ENCODE measurements around the gene ALKBH5.
A peak's percentile ranks its signal among the peaks of the same experiment; 100 is the strongest.

Gene ALKBH5

DNA sequence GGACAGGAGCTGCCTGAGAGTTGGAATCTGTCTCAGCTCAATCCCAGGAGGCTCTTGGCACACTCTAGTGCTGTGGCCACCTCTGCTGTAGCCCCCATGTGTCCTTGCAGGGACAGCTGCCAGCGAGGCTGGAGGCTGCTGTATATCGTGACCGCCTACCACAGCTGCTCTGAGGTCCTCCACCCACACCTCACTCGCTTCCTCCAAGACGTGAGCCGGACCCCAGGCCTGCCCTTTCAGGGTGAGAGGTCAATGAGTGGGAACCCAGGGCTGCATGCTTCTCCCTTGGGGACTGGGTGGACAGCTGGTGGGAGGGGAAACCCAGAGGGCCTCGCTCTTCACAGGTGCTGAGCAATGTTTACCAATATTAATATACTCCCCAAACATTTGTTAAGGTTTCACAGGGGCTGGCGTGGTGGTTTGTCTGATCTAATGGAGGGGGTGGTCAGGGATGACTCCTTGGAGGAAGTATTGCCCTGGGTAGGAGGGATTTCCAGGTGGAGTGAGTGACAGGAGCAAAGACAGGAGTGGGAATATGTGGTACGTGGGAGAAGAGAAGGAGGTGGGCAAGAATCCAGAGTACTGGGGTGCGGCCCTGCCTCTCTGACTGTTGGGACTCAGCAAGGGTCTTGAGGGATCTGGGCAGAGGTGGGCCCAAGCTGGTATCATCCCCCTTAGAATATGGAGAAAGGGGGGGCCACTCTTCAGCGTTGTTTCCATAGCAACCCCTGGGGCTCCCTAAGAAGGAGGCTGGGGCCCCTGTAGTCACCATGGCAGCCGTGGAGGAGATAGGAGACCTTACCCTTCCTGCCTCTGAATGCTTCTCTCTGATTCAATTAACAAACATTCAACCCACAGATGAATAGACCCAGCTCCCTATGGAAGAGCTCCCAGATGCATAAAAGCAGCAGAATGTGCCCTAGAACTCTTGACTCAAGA lies 22.2 kb upstream of the ALKBH5 start:
- in situ Hi-C loops (cut with HindIII; ENCODE audit: low pct_unique_long_range_greater_than_20kb, low sequenced_read_pairs) = no loop called here
- no peak for TF ChIP-seq JUND (IDR thresholded peaks at IDR 0.05; ENCODE audit: low read depth)
- no peak for DNase-seq (ENCODE audit: low read depth in 1 of 2, low spot score in 1 of 2)

DNA sequence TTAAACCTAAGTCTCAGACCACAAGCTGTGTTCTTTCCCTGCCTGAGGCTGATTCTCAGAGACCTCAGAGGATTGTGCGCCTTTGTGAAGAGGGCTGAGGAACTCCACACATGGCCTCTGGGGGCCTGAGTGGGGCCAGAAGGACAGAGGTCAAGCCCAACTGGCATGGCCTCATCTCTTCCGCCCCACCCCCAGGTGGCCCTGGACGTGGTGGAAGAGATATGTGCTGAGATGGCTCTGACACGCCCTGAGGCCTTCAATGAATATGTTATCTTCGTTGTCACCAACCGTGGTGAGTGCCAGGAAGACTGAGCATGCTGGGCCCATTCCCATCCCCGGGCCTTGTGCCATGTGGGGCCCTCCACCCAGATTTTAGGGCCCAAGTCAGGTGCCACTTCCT lies 20.1 kb upstream of the ALKBH5 start:
- TF ChIP-seq JUND (IDR thresholded peaks at IDR 0.05; ENCODE audit: low read depth) = no peak
- in situ Hi-C loops (cut with HindIII; ENCODE audit: low pct_unique_long_range_greater_than_20kb, low sequenced_read_pairs) = no loop called here
- DNase-seq (ENCODE audit: low read depth in 1 of 2, low spot score in 1 of 2) = no peak

DNA sequence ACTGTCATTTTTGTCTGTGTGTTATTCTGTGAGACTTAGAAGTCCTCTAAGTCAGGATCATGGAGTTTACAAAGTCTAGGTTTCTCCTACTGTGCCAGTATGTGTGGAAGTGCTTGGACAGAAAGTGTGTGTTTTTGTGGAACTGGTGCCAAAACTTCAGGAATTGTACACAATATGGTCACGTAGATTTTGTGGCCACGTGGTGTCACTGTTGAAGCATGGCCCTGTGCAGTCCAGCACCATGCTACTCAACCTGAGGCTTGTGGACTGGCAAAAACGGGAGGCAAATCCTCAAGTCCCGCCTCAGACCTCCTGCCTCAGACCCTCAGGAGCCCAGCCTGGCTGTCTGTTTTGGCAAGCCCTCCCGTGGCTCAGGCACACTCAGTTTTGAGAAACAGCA lies 16.7 kb upstream of the ALKBH5 start:
- in situ Hi-C loops (cut with HindIII; ENCODE audit: low pct_unique_long_range_greater_than_20kb, low sequenced_read_pairs) = no loop called here
- no peak for TF ChIP-seq JUND (IDR thresholded peaks at IDR 0.05; ENCODE audit: low read depth)

DNA sequence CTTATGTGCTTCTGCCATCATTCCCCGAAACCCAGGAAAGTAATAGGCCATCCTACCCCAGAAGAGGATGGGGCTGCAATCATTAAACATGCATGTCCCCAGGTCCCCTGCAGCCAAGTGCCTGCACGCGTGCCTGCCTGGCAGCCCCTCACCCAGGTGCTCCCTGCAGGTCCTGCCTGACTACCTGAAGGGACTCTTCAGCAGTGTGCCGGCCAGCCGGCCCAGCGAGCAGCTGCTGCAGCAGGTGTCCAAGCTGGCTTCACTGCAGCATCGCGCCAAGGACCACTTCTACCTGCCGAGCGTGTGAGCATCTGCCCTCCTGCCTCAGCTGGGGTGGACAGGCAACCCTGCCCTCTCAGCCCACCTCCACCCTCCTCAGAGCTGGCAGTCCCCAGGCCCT lies 16.2 kb upstream of the ALKBH5 start:
- DNase-seq (ENCODE audit: low read depth in 1 of 2, low spot score in 1 of 2) = no peak
- TF ChIP-seq JUND (IDR thresholded peaks at IDR 0.05; ENCODE audit: low read depth) = no peak
- in situ Hi-C loops (cut with HindIII; ENCODE audit: low pct_unique_long_range_greater_than_20kb, low sequenced_read_pairs) = no loop called here

More for the DNA sequence above, 16.7 kb upstream of the ALKBH5 start:
- DNase-seq (ENCODE audit: low read depth in 1 of 2, low spot score in 1 of 2) = peak in 1 of 2 experiments; percentile 53

DNA sequence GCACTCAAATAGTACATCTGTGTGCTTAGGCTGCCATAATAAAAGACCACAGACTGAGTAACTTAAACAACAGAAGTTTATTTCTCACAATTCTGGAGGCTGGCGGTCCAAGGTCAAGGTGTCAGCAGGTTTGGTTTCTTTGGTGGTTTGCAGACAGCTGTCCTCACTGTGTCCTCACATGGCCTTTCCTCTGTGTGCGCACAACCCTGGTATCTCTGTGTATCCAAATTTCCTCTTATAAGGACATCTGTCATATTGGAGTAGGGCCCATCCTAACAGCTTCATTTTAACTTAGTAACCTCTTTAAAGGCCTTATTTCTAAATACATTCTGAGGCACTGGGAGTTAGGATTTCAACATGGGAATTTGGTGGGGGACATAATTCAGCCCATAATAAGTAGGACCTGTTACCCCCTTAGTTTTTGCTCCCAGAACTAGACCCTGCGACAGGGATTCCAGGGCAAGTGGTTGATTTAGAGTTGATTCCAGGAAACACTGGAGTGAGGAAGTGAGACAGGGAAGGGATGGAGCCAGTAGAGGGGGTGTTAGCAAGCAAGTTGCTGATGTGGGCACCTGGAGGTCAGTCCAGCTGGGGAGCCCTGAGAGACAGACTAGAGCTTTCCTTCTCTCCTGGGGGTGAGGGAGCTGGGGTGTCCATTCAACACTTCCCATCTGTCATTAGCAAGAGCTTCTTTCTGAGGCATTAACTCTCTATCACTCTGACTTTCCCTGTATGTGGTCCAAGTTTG lies 10.9 kb upstream of the ALKBH5 start:
- no peak for TF ChIP-seq JUND (IDR thresholded peaks at IDR 0.05; ENCODE audit: low read depth)
- DNase-seq (ENCODE audit: low read depth in 1 of 2, low spot score in 1 of 2) = no peak
- in situ Hi-C loops (cut with HindIII; ENCODE audit: low pct_unique_long_range_greater_than_20kb, low sequenced_read_pairs) = no loop called here

DNA sequence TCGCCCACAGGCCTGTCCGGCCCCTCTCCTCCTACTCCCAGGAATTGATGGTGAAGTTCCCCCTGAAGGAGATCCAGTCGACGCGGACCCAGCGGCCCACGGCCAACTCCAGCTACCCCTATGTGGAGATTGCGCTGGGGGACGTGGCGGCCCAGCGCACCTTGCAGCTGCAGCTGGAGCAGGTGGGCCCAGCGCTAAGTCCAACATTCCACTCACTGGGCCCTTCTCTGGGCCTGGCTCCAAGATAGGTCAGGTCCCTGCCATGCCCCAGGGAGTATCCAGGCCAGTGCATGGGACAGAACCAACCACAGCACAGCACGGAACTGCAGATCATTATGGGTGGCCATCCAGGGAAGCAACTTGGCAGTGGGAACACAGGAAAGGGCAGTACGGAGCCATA lies 9.9 kb upstream of the ALKBH5 start:
- TF ChIP-seq JUND (IDR thresholded peaks at IDR 0.05; ENCODE audit: low read depth) = no peak
- DNase-seq (ENCODE audit: low read depth in 1 of 2, low spot score in 1 of 2) = no peak
- in situ Hi-C loops (cut with HindIII; ENCODE audit: low pct_unique_long_range_greater_than_20kb, low sequenced_read_pairs) = no loop called here

DNA sequence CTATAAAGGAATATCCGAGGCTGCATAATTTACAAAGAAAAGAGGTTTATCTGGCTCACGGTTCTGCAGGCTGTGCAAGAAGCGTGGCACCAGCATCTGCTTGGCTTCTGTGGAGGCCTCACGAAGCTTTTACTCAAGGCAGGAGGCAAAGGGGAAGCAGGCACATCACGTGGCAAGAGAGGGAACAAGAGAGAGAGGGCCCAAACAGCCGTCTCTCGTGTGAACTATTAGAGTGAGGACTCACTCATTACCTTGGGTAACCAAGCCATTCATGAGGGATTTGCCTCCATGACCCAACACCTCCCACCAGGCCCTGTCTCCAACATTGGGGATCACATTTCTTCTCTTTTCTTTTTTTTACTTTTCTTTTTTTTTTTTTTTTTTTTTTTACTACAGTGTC lies 7.5 kb upstream of the ALKBH5 start:
- TF ChIP-seq JUND (IDR thresholded peaks at IDR 0.05; ENCODE audit: low read depth) = no peak
- no peak for DNase-seq (ENCODE audit: low read depth in 1 of 2, low spot score in 1 of 2)
- in situ Hi-C loops (cut with HindIII; ENCODE audit: low pct_unique_long_range_greater_than_20kb, low sequenced_read_pairs) = no loop called here

DNA sequence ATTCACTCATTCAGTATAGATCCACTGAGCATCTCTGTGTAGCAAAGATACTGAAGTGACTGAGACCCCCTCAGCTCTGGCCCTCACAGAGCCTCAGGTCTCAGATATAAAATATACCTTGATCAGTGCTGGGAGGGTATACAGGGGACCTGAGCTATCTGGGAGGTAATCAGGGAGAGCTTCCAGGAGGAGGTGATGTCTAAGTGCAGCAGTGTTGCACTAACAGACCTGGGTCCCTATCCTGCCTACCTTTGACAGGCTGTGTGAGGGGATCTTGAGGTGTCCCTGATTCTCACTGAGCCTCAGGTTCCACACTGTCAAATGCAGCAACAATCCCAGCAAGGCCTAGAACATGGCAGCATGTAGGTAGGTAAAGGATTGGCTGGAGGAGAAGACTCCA lies 6.5 kb upstream of the ALKBH5 start:
- in situ Hi-C loops (cut with HindIII; ENCODE audit: low pct_unique_long_range_greater_than_20kb, low sequenced_read_pairs) = no loop called here
- no peak for TF ChIP-seq JUND (IDR thresholded peaks at IDR 0.05; ENCODE audit: low read depth)
- no peak for DNase-seq (ENCODE audit: low read depth in 1 of 2, low spot score in 1 of 2)

DNA sequence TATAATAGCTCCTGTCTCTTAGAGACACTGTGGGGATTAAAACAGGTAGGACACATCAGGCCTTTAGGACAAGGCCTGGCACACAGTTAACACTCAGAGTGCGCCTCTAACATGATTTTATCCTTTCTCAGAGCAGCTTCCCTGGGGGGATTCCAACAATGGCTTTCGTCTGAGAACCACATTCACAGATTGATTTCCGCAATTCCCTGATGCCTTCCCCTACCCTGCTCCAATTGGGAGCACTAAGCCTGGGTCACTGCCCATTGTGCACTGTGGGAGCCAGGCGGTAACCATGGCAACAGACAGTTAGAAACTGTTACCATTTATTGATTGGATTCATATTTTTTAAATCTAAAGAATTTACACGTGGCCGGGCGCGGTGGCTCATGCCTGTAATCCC lies 5.9 kb upstream of the ALKBH5 start:
- no peak for TF ChIP-seq JUND (IDR thresholded peaks at IDR 0.05; ENCODE audit: low read depth)
- no peak for DNase-seq (ENCODE audit: low read depth in 1 of 2, low spot score in 1 of 2)
- in situ Hi-C loops (cut with HindIII; ENCODE audit: low pct_unique_long_range_greater_than_20kb, low sequenced_read_pairs) = no loop called here

DNA sequence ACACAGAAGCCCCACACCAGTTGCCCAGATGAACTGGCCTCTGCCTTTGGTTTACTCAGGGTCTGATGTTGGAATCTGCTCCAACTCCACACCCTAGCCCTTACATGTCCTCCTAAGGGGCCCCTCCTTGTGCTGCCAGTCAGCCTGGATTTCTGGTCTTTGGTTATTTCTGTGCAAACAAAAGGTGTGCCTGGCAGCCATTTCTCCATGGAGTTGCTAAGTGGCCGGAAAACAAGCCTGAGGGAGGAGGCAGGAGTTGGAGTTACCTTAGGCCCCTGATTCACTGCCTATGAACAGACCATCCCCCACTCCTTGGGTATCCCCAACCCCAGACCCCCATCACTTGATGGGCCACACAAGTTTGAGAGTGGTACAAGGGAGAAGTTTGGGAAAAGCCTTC lies 4.4 kb upstream of the ALKBH5 start:
- TF ChIP-seq JUND (IDR thresholded peaks at IDR 0.05; ENCODE audit: low read depth) = no peak
- no peak for DNase-seq (ENCODE audit: low read depth in 1 of 2, low spot score in 1 of 2)
- in situ Hi-C loops (cut with HindIII; ENCODE audit: low pct_unique_long_range_greater_than_20kb, low sequenced_read_pairs) = no loop called here

DNA sequence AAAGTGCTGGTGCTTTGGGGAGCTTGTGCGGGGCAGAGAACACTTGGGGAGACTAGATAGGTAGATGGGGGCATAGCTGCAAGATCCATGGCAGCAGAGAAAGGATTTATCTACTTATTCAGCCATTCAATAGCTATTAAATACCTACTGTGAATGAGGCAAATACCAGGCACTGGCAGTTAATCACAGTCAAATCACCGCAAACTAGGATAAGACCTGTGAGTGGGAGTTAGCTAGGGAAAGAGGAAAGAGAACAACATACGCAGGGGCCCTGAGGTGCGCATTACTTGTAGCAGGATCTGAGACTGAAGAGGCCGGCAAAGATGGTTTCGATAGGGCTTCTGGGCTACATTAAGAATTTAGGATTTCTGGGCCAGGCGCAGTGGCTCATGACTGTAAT lies 3.8 kb upstream of the ALKBH5 start:
- no peak for TF ChIP-seq JUND (IDR thresholded peaks at IDR 0.05; ENCODE audit: low read depth)
- DNase-seq (ENCODE audit: low read depth in 1 of 2, low spot score in 1 of 2) = no peak
- in situ Hi-C loops (cut with HindIII; ENCODE audit: low pct_unique_long_range_greater_than_20kb, low sequenced_read_pairs) = no loop called here

DNA sequence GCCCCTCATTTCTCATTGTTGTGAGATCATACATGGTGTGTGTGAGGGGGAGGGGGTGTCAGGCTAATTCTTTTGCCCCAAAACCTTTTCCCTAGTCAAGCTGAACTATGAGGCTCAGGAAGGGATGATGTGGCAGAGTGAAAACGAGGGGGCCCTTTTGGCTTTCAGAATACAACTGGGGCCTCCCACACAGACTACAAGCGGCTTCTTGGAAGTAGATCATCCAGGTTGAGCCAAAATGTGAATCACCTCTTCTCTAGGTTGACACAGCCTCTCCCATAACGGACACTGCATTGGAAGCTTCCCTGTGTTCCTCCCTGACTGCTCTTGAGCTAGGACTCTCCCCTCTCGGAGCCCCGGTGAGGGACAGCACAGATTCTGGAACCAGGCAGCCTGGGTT lies 2.3 kb upstream of the ALKBH5 start:
- DNase-seq (ENCODE audit: low read depth in 1 of 2, low spot score in 1 of 2) = no peak
- TF ChIP-seq JUND (IDR thresholded peaks at IDR 0.05; ENCODE audit: low read depth) = no peak
- in situ Hi-C loops (cut with HindIII; ENCODE audit: low pct_unique_long_range_greater_than_20kb, low sequenced_read_pairs) = no loop called here

Data from T47D (cell line).